ENCODE data around the gene HID1.

The HID1 gene

GRCh38 chr17:74903034-74903433, 69.5 kb downstream of the HID1 start:
- DNase-seq (ENCODE audit: low read depth in 2 of 2) = no peak

GRCh38 chr17:74901353-74902135, 71.0 kb downstream of the HID1 start:
- no peak for DNase-seq (ENCODE audit: low read depth in 2 of 2)

All from fibroblast of skin of left biceps (primary cell).